ENCODE measurements around the gene CLEC2L. TPM values are rescaled to one million over a fixed set of nuclear protein-coding genes. Genes with fewer than 3 reads are reported as not detected.

Gene CLEC2L
- polyA plus RNA-seq, 1 donor from 2014 or later, result 4.5 TPM

DNA sequence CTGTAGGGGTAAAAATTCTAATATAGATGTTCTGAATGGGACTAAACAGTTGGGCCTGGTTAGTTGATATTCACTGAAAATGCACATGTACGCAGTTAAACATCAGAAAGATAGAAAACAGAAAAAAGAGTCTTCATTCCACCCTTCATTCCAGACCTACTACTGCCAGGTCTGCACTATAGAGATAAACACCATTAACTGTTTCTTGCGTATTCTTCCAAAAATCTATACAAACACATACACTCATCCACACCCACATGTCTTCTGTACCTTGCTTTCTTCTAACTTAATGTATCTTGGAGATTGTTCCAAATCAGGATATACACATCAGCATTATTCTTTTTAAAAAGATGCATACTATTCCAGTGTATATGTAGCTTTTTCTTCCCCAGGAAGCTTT lies 13.9 kb upstream of the CLEC2L start:
- no peaks in the 10 kb centered on the region for H3K9me2 ChIP-seq (ENCODE audit: insufficient read depth, low read length)

DNA sequence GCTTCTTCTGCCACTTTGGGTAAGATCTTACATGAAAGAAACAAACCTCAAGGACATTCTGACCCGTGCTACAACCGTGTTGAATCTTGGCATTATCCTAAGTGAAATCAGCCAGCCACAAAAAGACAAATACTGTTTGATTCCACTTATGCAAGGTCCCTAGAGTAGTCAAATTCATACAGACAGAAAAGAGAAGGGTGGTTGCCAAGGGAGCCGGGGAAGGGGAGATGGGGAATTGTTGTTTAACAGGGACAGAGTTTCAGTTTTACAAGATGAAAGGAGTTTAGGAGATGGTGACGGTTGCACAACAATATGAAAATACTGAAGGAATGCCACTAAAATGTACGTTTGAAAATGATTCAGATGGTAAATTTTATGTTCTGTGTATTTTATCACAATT lies 12.2 kb upstream of the CLEC2L start:
- no peak overlapping the region for H3K27ac ChIP-seq (ENCODE audit: low read length)
- no peak overlapping the region for H3K4me2 ChIP-seq (ENCODE audit: low read length)
- no peaks in the 10 kb centered on the region for H4K20me1 ChIP-seq (ENCODE audit: insufficient read depth)

More for the DNA sequence above, 13.9 kb upstream of the CLEC2L start:
- no peaks in the 10 kb centered on the region for H3K36me3 ChIP-seq (ENCODE audit: insufficient read depth, low read length)
- H3K27ac ChIP-seq (ENCODE audit: low read length), result no peak overlapping the region
- no peaks in the 10 kb centered on the region for H3F3A ChIP-seq (ENCODE audit: insufficient read depth, low read length, poor library complexity, severe bottlenecking)
- H3K4me2 ChIP-seq (ENCODE audit: low read length), result no peak overlapping the region
- H3K79me2 ChIP-seq (replicated peaks; ENCODE audit: insufficient read depth, low read length), result no peaks in the 10 kb centered on the region
- H3K9me3 ChIP-seq (ENCODE audit: low read length), result no peaks in the 10 kb centered on the region
- TF ChIP-seq SMC3 (conservative IDR thresholded peaks at IDR 0.05; ENCODE audit: poor library complexity) (no peak), TAF1 (IDR thresholded peaks at IDR 0.05; ENCODE audit: low read depth) (no peak), RAD21 (conservative IDR thresholded peaks at IDR 0.05) (no peak), POLR2AphosphoS5 (IDR thresholded peaks at IDR 0.05) (no peak), EP300 (conservative IDR thresholded peaks at IDR 0.05; ENCODE audit: poor library complexity, severe bottlenecking) (no peak)
- no peaks in the 10 kb centered on the region for H4K20me1 ChIP-seq (ENCODE audit: insufficient read depth)
- no peaks in the 10 kb centered on the region for H3K27me3 ChIP-seq (ENCODE audit: insufficient read depth, low read depth, low read length)
- no peak overlapping the region for H3K4me3 ChIP-seq (ENCODE audit: low read length)
- no peak overlapping the region for H3K9ac ChIP-seq (ENCODE audit: low read length)
- H2AFZ ChIP-seq (ENCODE audit: low read depth, low read length), result no peak overlapping the region

More for the DNA sequence above, 12.2 kb upstream of the CLEC2L start:
- no peaks in the 10 kb centered on the region for H3K36me3 ChIP-seq (ENCODE audit: insufficient read depth, low read length)
- no peaks in the 10 kb centered on the region for H3K9me2 ChIP-seq (ENCODE audit: insufficient read depth, low read length)
- no peak overlapping the region for H3K9ac ChIP-seq (ENCODE audit: low read length)
- TF ChIP-seq EP300 (conservative IDR thresholded peaks at IDR 0.05; ENCODE audit: poor library complexity, severe bottlenecking) (no peak), RAD21 (conservative IDR thresholded peaks at IDR 0.05) (no peak), EZH2 (IDR thresholded peaks at IDR 0.05; ENCODE audit: borderline replicate concordance, insufficient read depth, low read length, poor library complexity, severe bottlenecking) (no peak), MXI1 (conservative IDR thresholded peaks at IDR 0.05; ENCODE audit: poor library complexity, severe bottlenecking) (no peak)
- TF ChIP-seq, protein P1, sequence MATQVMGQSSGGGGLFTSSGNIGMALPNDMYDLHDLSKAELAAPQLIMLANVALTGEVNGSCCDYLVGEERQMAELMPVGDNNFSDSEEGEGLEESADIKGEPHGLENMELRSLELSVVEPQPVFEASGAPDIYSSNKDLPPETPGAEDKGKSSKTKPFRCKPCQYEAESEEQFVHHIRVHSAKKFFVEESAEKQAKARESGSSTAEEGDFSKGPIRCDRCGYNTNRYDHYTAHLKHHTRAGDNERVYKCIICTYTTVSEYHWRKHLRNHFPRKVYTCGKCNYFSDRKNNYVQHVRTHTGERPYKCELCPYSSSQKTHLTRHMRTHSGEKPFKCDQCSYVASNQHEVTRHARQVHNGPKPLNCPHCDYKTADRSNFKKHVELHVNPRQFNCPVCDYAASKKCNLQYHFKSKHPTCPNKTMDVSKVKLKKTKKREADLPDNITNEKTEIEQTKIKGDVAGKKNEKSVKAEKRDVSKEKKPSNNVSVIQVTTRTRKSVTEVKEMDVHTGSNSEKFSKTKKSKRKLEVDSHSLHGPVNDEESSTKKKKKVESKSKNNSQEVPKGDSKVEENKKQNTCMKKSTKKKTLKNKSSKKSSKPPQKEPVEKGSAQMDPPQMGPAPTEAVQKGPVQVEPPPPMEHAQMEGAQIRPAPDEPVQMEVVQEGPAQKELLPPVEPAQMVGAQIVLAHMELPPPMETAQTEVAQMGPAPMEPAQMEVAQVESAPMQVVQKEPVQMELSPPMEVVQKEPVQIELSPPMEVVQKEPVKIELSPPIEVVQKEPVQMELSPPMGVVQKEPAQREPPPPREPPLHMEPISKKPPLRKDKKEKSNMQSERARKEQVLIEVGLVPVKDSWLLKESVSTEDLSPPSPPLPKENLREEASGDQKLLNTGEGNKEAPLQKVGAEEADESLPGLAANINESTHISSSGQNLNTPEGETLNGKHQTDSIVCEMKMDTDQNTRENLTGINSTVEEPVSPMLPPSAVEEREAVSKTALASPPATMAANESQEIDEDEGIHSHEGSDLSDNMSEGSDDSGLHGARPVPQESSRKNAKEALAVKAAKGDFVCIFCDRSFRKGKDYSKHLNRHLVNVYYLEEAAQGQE (IDR thresholded peaks at IDR 0.05; ENCODE audit: borderline replicate concordance), result no peak
- TF ChIP-seq, protein P2, sequence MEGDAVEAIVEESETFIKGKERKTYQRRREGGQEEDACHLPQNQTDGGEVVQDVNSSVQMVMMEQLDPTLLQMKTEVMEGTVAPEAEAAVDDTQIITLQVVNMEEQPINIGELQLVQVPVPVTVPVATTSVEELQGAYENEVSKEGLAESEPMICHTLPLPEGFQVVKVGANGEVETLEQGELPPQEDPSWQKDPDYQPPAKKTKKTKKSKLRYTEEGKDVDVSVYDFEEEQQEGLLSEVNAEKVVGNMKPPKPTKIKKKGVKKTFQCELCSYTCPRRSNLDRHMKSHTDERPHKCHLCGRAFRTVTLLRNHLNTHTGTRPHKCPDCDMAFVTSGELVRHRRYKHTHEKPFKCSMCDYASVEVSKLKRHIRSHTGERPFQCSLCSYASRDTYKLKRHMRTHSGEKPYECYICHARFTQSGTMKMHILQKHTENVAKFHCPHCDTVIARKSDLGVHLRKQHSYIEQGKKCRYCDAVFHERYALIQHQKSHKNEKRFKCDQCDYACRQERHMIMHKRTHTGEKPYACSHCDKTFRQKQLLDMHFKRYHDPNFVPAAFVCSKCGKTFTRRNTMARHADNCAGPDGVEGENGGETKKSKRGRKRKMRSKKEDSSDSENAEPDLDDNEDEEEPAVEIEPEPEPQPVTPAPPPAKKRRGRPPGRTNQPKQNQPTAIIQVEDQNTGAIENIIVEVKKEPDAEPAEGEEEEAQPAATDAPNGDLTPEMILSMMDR (IDR thresholded peaks at IDR 0.05; ENCODE audit: poor library complexity, severe bottlenecking), result no peak
- no peaks in the 10 kb centered on the region for H3K79me2 ChIP-seq (replicated peaks; ENCODE audit: insufficient read depth, low read length)
- H3K4me3 ChIP-seq (ENCODE audit: low read length), result no peak overlapping the region
- no peaks in the 10 kb centered on the region for H3F3A ChIP-seq (ENCODE audit: insufficient read depth, low read length, poor library complexity, severe bottlenecking)
- no peak overlapping the region for H2AFZ ChIP-seq (ENCODE audit: low read depth, low read length)
- no peaks in the 10 kb centered on the region for H3K27me3 ChIP-seq (ENCODE audit: insufficient read depth, low read depth, low read length)
- no peaks in the 10 kb centered on the region for H3K9me3 ChIP-seq (ENCODE audit: low read length)

Data from neural cell (in vitro differentiated cells).